Hippocampal formation (tissue), 2 donors: Measurements from ENCODE around the gene ARPIN.
"Not testable (repeated sequence)": the region's sequence is repeated elsewhere in the genome, so short reads cannot be mapped to it uniquely, and the experiment has no call there.

ENCODE experiments used
- DNase-seq, 2 donors: peaks; one replicate each; lab custom pipeline; 2025; lab: John Stamatoyannopoulos, UW

The ARPIN gene

DNA sequence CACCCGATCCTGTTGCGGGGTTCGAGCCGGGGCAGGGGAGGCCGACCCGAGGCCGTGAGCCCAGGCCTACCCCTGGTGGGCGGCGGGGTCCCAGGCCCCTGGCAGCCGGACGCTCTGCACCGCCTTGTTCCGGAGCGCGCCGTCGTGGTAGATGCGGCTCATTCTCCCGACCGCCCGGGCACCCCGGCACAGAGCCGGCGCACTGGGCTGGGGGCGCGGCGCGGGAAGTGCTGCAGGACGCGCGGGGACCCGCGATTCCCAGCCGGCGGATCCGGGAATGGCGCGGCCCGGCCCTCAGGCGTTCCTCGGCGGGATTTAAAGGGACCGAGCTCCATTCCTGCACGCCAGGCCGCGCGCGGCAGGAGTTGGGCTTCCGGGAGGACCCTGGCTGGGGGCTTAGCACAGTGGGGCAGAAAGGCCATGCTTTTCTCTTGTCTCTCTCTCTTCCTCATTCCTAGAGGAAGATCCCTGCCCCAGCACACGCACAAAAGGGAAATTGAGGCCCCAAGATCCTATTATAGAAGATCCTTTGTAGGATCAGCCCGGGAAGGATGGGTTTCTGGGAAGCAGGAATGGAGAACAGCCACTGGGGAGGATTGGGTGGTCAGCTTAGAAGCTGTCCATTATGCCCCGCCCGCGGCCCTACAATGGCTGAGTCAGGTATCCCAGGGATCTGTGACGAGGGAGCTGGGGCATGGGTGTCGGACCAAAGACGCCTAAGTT lies at the start of gene ARPIN:
Gene ARPIN (minus strand): TSS at position 279 of the 723 bp plus-strand sequence. CDS start 117 bp downstream, at position 162.
- DNase-seq: peak in 1 of 2 donors; percentile 36

DNA sequence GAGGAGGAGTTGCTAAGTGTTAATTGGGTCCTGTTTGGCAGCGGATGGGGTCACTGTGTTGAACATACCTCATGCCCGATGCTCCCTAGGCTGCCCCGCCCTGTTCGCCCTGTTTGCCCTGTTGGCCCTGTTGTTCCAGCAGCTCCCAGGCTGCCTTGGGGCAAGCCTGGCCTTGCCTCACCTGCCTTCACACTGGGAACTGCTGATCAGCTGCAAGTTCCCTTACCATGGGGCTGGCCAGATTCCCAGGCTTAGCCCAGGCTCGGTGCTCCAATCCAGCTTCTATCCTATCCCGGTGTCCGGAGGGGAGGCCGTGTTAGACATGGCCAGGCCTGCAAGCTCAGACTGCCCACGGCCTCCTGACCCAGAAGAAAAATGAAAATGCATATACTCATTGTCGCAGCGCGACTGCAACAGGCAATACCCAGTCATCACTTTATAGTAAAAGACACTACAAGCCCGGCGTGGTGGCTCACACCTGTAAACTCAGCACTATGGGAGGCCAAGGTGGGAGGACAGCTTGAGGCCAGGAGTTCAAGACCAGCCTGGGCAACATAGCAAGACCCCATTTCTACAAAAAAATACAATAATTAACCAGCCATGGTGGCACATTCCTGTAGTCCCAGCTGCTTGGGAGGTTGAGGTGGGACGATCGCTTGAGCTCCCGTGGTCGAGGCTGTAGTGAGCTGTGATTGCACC lies 45.5 kb upstream of the ARPIN start:
- DNase-seq: no peak

DNA sequence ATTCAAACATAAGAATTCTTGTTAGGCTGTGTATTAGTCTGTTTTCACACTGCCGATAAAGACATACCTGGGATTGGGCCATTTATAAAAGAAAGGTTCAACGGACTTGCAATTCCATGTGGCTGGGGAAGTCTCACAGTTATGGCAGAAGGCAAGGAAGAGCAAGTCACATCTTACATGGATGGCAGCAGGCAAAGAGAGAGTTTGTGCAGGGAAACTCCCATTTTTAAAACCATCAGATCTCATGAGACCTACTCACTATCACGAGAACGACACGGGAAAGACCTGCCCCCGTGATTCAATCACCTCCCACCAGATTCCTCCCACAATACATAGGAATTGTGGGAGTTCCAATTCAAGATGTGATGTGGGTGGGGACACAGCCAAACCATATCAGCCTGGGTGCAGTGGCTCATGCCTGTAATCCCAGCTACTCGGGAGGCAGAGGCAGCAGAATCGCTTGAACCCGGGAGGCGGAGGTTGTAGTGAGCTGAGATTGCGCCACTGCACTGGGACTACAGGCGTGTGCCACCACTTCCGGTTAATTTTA lies 42.8 kb upstream of the ARPIN start:
- not testable (repeated sequence) for DNase-seq

DNA sequence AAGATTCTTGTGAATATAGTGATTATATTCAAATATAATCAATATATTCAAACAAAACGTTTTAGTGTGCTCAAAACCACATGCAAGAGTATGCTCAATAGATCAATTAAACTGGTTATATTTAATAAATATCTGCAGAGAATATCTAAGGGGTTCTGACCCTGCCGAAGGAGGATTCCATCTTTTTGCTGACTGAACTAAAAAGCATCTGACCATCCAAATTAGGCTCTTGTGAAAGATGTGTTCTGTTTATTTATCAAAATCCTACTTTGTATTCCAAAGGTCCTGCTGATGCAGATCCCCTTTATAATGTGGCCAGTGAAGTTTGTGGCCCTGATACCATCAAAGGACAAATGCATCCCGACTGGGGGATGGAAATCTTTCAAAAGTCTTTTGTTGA lies 41.8 kb upstream of the ARPIN start:
- no peak for DNase-seq

DNA sequence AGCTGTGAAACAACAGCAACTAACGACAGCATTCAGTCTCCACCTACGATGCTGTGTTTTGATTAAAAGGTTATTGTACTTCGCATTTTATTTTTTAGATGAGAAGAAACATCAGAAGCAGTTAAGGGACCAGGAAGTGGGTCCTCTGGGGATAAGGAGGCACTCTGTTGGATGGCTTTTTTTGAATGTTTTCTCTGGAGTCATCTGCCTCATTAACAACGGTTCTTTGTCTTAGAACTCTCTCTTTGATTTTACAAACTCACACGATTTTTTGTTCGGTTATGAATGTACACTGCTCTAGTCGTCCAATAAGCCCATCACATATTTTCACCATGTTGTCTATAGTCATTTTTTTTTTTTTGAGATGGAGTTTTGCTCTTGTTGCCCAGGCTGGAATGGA lies 36.0 kb upstream of the ARPIN start:
- peak in 1 of 2 donors; percentile 7 for DNase-seq

DNA sequence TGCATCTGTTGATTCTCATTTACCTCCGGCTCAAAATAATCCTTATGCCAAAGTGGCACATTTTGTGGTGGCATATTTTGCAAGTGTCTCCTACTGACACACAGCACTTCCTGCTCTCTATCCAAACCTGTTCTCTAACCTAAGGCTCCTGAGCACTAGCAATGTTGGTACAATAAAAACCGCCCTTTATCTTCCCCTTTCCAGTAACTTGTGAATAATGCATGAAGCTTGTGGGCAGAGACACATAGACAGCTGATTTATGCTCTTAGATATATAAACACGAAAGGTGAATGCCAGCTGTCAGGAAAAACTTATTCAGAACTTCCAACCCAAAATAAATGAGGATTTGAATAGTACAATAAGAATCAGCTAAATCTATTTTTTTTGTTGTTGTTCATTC lies 34.6 kb upstream of the ARPIN start:
- DNase-seq: no peak

DNA sequence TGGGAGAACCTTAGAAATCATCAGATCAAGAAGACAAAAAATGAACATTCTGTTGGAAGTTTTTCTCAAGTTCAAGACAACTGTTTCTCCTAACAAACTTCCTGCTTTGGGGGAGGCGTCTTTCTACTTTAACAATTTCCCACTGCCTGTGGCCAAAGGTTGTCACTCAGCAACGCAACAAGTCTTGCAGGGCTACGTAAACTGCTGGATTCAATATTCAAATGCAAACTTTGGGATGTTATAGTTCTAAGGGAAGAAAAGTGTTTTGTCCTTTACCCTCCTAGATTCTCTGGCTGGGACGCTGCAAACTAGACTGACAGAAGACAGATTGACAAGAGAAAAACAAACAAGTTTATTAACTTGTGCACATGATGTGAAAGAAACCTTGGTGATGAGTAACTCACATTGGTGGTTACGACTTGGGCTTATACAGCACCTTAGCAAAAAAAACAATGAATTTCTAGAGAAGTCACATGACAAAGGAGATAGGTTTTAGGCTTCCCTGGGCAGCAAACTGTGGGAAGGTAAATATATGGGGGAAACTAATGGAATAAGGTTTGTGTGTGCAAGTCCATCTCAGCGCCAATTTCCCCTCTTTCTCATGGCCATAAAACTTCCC lies 34.0 kb upstream of the ARPIN start:
- DNase-seq: no peak

DNA sequence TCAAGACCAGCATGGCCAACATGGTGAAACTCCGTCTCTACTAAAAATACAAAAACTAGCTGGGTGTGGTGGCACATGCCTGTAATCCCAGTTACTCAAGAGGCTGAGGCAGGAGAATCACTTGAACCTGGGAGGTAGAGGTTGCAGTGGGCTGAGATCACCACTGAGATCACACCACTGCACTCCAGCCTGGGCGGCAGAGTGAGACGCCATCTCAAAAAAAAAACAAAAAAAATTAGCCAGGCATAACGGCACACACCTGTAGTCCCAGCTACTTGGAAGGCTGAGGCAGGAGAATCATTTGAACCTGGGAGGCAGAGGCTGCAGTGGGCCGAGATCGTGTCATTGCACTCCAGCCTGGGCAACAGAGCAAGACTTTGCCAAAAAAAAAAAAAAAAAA lies 31.0 kb upstream of the ARPIN start:
- DNase-seq: not testable (repeated sequence)

DNA sequence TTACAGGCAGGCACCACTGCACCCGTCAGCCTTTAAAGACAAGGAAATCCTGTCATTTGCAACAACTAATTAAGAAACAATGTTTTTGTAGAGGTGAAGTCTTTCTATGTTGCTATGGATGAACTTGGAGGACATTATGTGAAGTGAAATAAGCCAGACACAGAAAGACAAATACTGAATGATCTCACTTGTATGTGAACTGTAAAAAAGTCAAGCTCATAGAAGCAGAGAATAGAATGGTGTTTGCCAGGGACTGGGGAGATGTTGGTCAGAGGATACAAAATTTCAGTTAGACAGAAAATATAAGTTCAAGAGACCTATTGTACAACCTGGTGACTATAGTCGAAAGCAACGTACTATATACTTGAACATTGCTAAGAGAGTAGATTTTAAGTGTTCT lies 27.2 kb upstream of the ARPIN start:
- DNase-seq: no peak

DNA sequence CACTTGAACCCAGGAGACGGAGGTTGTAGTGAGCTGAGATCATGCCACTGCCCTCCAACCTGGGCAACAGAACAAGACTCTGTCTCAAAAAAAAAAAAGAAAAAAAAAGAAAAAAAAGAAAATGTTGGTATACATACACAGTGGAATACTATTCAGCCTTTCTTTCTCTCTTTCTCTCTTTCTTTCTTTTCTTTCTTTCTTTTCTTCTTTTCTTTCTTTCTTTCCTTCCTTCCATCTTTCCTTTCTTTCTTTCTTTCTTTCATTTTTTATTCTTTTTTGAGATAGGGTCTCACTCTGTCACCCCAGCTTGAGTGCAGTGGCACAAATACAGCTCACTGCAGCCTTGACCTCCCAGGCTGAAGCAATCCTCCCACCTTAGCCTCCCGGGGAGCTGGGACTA lies 26.6 kb upstream of the ARPIN start:
- DNase-seq: not testable (repeated sequence)

DNA sequence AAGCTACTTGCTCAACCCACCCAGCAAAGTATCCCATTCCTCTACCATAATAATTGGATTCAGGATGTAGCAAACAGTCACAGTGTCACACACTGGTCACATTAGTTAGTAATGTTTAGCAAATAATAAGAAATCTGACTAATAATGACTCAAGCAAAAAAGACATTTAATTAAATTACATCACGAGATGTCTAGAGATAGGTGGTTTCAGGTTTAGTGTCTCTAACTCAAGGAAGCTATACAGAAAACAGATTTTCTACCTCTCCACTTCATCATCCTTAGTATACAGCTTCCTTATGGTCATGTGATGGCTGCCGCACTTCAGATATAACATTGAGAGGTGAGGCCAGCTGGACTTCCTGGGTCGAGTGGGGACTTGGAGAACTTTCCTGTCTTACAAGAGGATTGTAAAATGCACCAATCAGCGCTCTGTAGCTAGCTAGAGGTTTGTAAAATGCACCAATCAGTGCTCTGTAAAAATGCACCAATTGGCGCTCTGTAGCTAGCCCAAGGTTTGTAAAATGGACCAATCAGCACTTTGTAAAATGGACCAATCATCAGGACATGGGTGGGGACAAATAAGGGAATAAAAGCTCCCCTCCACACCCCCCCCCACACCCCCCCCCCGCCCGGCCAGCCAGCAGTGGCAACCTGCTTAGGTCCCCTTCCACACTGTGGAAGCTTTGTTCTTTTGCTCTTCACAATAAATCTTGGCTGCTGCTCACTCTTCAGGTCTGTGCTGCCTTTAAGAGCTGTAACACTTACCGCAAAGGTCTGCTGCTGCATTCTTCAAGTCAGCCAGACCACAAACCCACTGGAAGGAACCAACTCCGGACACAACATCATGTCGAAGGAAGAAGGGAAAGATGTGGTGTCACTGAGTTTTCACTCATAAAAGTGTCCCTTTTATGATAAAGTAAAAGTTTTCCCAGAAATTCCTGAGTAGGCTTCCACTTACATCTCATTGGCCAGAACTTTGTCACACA lies 24.9 kb upstream of the ARPIN start:
- DNase-seq: no peak

DNA sequence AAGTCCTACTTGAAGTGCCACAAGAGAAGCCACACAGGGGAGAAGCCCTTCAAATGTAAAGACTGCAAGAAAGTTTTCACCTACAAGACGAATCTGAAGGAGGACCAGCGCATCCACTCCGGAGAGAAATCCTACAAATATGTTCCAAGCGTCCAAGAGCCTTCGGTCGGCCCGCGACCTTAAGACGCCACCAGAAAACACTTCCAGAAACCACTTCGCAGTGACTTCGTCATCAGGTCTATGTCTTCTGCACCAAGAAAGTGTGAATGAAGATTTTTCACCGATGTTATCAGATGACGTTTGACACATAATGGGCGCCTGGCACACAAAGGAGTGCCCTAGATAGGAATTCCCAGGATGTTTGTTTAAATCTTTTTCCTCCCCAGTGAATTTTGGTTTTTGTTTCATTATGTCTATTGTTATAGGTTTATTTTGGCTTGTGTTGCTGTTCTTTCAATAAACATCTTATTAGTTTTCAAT lies 24.1 kb upstream of the ARPIN start:
- no peak for DNase-seq

DNA sequence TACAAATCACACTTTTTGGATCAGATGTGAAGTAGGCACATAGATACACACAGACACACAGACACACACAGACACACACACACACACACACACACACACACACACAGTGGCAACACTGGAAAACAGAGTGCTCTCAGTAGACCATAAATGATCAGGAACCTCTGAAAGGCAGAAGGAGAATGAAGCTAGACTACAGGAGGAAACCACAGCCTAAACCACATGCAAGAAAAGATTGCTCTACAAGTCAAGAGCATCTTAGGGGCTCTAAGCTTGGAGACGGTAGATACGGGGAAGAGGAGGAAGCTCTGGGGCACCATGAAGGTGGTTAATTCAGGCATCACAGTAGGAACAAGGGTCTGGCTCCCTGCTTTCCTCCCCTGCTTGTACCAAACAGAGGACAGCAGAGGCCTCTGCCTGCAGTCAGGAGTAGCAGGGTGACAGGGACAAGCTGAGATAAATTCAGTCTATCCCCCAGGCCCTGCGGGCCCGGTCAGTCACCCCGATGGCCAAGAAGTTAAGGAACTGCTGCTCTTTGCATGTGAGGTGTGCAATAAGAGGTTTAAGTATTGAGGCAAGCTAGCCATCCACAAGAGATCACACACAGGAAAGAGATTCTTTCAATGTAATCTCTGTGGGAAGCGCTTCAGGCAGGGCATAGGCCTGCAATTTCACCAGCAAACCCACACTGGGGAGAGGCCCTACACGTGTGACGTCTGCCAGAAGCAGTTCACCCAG lies 23.5 kb upstream of the ARPIN start:
- DNase-seq: no peak

DNA sequence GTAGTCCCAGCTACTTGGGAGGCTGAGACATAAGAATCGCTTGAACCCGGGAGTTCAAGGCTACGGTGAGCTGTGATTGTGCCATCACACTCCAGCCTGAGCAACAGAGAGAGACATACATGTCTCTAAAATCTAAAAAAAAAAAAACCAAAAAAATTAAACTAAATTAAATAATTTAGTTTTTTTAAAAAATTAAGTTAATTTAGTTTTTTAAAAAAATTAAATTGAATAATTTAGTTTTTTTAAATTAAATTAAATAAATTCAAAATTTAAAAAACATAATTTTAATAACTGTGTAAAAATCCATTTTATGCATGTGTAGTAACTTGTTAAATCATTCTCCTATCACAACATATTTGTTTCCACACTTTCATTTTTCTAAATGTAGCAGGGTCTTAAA lies 20.1 kb upstream of the ARPIN start:
- DNase-seq: no peak

DNA sequence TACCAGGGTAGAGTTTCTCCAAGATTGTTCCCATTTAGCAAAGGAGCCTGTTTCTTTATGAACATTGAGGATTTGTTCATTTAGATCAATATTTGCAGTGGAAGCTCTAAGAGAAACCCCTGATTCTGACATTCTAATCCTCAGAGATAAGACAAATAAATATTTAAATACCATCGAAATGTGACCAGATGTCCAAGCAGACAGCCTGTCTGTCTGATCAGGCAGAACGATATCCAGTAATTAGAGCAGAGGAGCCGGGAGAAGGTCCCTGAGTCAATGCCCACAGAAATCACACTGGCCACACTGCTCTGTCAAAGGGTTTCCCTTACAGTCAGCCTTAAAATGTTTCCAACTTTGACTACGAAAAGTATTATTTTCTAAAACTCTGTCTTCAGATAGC lies 15.7 kb upstream of the ARPIN start:
- no peak for DNase-seq

DNA sequence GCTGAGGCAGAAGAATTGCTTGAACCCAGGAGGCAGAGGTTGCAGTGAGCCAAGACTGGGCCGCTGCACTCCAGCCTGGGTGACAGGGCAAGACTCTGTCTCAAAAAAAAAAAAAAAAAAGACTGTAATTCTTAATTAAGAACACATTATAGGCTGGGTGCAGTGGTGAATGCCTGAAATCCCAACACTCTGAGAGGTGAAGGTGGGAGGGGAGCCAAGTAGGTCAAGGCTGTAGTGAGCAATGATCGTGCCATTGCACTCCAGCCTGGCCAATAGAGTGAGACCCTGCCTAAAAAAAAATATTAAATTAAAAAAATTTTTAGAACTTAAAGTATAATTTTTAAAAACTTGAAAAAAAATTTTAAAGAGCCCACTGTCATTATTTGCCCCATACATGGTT lies 13.4 kb upstream of the ARPIN start:
- DNase-seq: no peak

DNA sequence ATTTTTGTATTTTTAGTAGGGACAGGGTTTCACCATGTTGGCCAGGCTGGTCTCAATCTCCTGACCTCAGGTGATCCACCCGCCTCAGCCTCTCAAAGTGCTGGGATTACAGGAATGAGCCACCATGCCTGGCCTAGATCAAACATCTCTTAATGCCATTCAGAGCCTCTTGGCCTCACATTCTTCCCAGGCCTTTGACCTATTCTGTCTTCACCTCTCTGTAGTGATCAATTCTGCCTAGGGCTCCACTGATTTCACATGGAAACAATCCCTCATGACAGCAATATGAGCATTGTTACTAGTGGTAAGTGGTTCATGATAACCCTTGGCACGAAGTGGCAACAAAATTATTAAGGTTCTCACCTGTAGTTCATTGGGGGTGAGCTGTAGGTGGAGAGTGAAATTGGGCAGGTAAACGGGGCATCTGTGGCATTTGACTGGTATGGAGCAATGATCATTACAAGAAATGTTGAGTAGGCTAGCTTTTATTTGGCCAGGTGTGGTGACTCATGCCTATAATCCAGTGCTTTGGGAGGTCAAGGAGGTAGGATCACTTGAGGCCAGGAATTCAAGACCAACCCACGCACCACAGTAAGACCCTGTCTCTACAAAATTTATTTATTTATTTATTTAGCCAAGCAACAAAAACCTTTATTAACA lies 4.8 kb upstream of the ARPIN start:
- DNase-seq: no peak

DNA sequence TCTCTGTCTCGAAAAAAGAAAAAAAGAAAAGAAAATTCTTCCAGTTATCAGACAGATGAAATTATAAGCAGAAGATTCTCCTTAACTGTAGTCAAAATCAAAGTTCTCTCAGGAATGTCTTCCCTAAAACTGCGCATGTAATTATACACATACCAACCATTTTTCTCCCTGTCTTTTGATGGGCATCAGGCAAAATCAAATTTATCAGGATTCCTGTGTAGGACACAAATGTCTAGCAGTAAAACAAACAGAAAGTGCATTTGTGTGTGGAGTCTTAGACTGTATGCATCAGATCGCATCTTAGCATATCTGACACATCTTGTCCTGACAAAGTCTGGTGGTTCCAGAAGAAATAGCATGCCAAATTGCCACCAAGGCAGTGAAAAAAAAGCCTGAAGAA lies 3.9 kb upstream of the ARPIN start:
- DNase-seq: no peak

DNA sequence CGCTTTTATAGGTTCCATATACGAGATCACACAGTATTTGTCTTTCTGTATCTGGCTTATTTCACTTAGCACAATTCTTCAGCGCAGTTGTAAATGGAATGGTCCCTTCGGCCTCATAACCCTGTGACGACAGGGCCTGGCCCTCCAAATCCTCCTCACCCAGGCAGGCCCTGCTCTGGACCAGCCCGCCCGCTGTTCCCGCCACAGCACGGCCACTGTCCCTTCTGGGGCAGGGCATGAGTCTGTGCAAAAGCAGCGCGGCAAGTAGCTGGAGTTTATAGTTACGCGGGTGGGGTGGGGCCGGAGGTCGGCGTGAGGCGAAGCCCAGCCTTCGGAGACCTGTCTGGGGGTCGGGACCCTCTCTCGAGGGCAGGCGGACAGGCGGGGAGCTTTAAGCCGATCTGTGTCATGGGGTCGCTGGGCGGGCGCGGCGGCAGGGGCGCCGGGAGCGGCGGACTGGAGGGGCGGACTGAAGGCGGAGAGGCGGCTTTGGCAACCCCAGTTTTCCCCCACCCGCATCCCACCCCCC lies 543 bp downstream of the ARPIN start:
- peak in 1 of 2 donors; percentile 36 for DNase-seq
